Spleen (tissue), 7 donors: ENCODE data around the gene WDR83.

ENCODE experiments used
- POLR2A ChIP-seq, 3 donors: fragments of 450-650 bp; IDR thresholded peaks; one replicate each; pipeline ENCODE4 v1.5.1; 2017; ENCODE audit warnings: antibody characterized with exemption in 3 of 3, mild to moderate bottlenecking in 1 of 3
- TF ChIP-seq, protein P1 (sequence below), 11 experiments: fragments of 200-600 bp in 7 of 11; fragments of 450-650 bp in 4 of 11; sonication (generic) in 4 of 11; IDR thresholded peaks in 8 of 11; conservative IDR thresholded peaks in 3 of 11; 1 replicate in 7 of 11; 2 replicates in 4 of 11; pipeline versions ENCODE4 v1.4.0 to v1.8.0; 2016 to 2021; ENCODE audit warnings: antibody characterized with exemption in 11 of 11, inconsistent platforms in 4 of 11, mild to moderate bottlenecking in 1 of 11
- donor health status: DM: no; HTN: no; CAD: no; lungs with moderate emphysema.
- donor health status: DM: no; HTN: no; CAD: no.
- donor health status: DM: no; HTN: no; CAD: no.

DNA sequence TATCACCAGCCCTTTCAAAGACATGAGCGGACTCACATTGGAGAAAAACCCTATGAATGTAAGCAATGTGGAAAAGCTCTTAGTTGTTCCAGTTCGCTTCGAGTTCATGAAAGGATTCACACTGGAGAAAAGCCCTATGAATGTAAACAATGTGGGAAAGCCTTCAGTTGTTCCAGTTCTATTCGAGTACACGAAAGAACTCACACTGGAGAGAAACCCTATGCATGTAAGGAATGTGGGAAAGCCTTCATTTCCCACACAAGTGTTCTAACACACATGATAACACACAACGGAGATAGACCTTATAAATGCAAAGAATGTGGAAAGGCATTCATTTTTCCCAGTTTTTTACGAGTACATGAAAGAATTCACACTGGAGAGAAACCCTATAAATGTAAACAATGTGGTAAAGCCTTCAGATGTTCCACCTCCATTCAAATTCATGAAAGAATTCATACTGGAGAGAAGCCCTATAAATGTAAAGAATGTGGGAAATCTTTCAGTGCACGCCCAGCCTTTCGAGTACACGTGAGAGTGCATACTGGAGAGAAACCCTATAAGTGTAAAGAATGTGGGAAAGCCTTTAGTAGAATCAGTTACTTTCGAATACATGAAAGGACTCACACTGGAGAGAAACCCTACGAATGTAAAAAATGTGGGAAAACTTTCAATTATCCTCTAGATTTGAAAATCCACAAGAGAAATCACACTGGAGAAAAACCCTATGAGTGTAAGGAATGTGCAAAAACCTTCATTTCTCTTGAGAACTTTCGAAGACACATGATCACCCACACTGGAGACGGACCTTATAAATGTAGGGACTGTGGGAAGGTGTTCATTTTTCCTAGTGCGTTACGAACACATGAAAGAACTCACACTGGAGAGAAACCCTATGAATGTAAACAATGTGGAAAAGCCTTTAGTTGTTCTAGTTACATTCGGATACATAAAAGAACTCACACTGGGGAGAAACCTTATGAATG lies 38.3 kb upstream of the WDR83 start:
- TF ChIP-seq POLR2A (IDR thresholded peaks at IDR 0.05), result no peak
- TF ChIP-seq, protein P1, sequence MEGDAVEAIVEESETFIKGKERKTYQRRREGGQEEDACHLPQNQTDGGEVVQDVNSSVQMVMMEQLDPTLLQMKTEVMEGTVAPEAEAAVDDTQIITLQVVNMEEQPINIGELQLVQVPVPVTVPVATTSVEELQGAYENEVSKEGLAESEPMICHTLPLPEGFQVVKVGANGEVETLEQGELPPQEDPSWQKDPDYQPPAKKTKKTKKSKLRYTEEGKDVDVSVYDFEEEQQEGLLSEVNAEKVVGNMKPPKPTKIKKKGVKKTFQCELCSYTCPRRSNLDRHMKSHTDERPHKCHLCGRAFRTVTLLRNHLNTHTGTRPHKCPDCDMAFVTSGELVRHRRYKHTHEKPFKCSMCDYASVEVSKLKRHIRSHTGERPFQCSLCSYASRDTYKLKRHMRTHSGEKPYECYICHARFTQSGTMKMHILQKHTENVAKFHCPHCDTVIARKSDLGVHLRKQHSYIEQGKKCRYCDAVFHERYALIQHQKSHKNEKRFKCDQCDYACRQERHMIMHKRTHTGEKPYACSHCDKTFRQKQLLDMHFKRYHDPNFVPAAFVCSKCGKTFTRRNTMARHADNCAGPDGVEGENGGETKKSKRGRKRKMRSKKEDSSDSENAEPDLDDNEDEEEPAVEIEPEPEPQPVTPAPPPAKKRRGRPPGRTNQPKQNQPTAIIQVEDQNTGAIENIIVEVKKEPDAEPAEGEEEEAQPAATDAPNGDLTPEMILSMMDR (IDR thresholded peaks at IDR 0.05 in 8 of 11, conservative IDR thresholded peaks at IDR 0.05 in 3 of 11), result no peak
